A673 (cell line): ENCODE results near the gene BID. TPM values are rescaled to one million over a fixed set of nuclear protein-coding genes. Genes with fewer than 3 reads are reported as not detected.

ENCODE experiments used
- BruUV-seq: library from RNA; stranded (reverse); fragments of 400-500 nt; replicated peaks from 2 replicates; lab custom pipeline; 2021; lab: Mats Ljungman, UMichigan
- CTCF ChIA-PET: fragments of 300-600 bp; sonication (Branson Sonifier 250); formaldehyde crosslinking; loops from one replicate; lab custom pipeline; 2022; ENCODE audit warnings: antibody characterized with exemption; lab: Charles Lee
- POLR2A ChIA-PET: fragments of 300-600 bp; sonication (Branson Sonifier 250); formaldehyde crosslinking; loops from one replicate; lab custom pipeline; 2022; ENCODE audit warnings: antibody characterized with exemption; ENCODE audit not compliant: low non-redundant PET; lab: Charles Lee
- DNase-seq: peaks from one replicate; pipeline ENCODE4 v3.0.0-alpha.2; 2015; ENCODE audit warnings: low spot score
- H3K27ac ChIP-seq: fragments of 200-600 bp; sonication (generic); 2 replicates; pipeline ENCODE4 v1.5.1; 2016; ENCODE audit warnings: mixed run types, low read depth, mild to moderate bottlenecking, mixed read lengths, antibody characterized with exemption, low read length; ENCODE audit not compliant: poor library complexity, severe bottlenecking
- H3K27me3 ChIP-seq: fragments of 200-600 bp; sonication (generic); replicated peaks from 2 replicates; pipeline ENCODE4 v1.6.1; 2017; ENCODE audit warnings: mixed run types, low read depth, mild to moderate bottlenecking, mixed read lengths, antibody characterized with exemption, low read length; ENCODE audit not compliant: insufficient read depth, poor library complexity
- H3K36me3 ChIP-seq: fragments of 200-600 bp; sonication (generic); 2 replicates; pipeline ENCODE4 v1.6.1; 2016; ENCODE audit warnings: mixed run types, mild to moderate bottlenecking, mixed read lengths, antibody characterized with exemption, low read length; ENCODE audit not compliant: insufficient read depth, poor library complexity, severe bottlenecking
- H3K4me1 ChIP-seq: fragments of 200-600 bp; sonication (generic); 2 replicates; pipeline ENCODE4 v1.6.1; 2017; ENCODE audit warnings: mixed run types, mild to moderate bottlenecking, mixed read lengths, antibody characterized with exemption, low read length; ENCODE audit not compliant: insufficient read depth, poor library complexity, severe bottlenecking
- H3K4me3 ChIP-seq: fragments of 200-600 bp; sonication (generic); 2 replicates; pipeline ENCODE4 v1.5.1; 2016; ENCODE audit warnings: low read depth, mixed run types, mild to moderate bottlenecking, mixed read lengths, low read length; ENCODE audit not compliant: poor library complexity, severe bottlenecking
- H3K9me3 ChIP-seq: fragments of 200-600 bp; sonication (generic); 2 replicates; pipeline ENCODE4 v1.6.1; 2016; ENCODE audit warnings: mixed run types, low read depth, mild to moderate bottlenecking, mixed read lengths, antibody characterized with exemption, low read length; ENCODE audit not compliant: poor library complexity, severe bottlenecking
- CTCF ChIP-seq: fragments of 300-800, 200-600 bp; sonication (generic); conservative IDR thresholded peaks from 2 replicates; pipeline ENCODE4 v1.5.1; 2017; ENCODE audit warnings: low read depth, mild to moderate bottlenecking, antibody characterized with exemption, low read length, moderate library complexity, mixed read lengths
- EZH2 ChIP-seq: fragments of 200-600 bp; sonication (generic); IDR thresholded peaks from 2 replicates; pipeline ENCODE4 v1.6.1; 2017; ENCODE audit warnings: borderline replicate concordance, low read depth, mild to moderate bottlenecking, mixed read lengths, antibody characterized with exemption, low read length; ENCODE audit not compliant: poor library complexity, severe bottlenecking
- intact Hi-C: fragments of 100-400 bp; cut with micrococcal nuclease; formaldehyde crosslinking; loops from one replicate; pipeline ENCODE4 v1.10.0; 2022; ENCODE audit not compliant: unreplicated experiment
- total RNA-seq: library from RNA; stranded (reverse); gene quantifications from 2 replicates; pipeline ENCODE4 v1.2.3, GENCODE V29; 2021

Gene BID
- total RNA-seq, 1 experiment from 2014 or later = 74.6 TPM

DNA sequence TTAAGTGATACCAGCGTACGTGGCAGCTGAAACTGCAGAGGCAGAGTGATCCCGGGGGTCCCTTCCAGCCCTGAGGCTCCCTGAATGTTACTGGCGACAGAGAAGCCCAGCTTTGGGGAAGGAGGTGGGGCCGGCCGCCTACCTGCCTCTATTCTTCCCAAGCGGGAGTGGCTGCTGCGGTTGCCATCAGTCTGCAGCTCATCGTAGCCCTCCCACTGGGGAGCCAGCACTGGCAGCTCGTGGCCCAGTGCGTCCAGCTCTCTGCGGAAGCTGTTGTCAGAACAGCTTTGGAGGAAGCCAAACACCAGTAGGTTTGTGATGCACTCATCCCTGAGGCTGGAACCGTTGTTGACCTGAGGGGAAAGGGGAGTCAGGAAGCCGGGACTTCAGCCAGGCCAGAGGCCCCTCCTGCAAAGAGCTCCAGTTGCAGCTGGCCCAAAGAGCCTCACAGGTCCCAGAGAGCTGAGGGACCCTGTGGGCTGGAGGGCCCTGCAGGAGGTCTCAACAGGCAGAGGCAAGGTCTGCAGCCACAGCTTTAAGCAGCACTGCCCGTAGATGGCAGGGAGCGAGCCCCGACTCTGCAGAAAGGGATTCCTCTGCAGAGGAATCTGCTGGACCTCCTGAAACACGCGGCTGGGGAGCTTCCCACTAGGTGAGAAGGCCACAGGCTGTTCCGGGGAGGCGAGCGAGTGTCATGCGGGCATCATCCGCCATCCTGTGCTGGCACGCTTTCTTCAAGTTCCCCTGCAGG lies 30.4 kb downstream of the BID start:
- Histone ChIP-seq H3K9me3 (no peaks in the 10 kb centered on the region), H3K4me3 (no peak overlapping the region), H3K36me3 (no peaks in the 10 kb centered on the region), H3K4me1 (no peaks in the 10 kb centered on the region), H3K27ac (no peak overlapping the region), H3K27me3 (no peaks in the 10 kb centered on the region)
- no TSS peak for BruUV-seq
- TF ChIP-seq CTCF (no peak), EZH2 (no peak)
- intact Hi-C loops = loop anchor here (2.0 kb wide), 1 partner anchor 333 kb away; the partner anchor contains the start of gene PEX26
- no peak for DNase-seq
- CTCF ChIA-PET = interaction anchor here (1.6 kb wide), 1 partner anchor 332 kb away, joined by 6 read pairs; no protein-coding TSS in a partner anchor
- POLR2A ChIA-PET = no interaction called here

DNA sequence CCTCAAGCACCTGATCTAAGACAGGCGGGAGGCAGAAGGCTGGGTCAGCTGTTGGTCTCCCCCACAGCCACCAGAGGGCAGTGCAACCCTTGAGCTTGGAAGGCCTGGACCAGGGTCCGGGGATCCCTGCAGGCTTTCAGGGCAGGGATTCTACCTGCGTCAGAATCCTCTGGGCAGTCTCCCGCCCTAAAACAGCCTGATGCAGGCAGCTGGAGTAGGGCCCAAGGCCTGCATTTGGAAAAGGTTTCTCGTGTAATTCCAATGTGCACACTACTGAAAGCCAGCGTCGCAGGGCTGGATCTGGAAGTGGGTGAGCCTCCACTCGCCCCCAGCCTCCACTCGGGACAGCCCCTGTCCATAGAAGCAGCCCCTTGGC lies 31.8 kb downstream of the BID start:
- H3K4me1 ChIP-seq = no peaks in the 10 kb centered on the region
- BruUV-seq = no TSS peak
- no peak overlapping the region for H3K4me3 ChIP-seq
- intact Hi-C loops = loop anchor here (2.0 kb wide), 1 partner anchor 334 kb away; the partner anchor contains the start of gene PEX26
- peak; percentile 75 for DNase-seq
- H3K27me3 ChIP-seq = no peaks in the 10 kb centered on the region
- no peak overlapping the region for H3K27ac ChIP-seq
- CTCF ChIA-PET = interaction anchor here (0.6 to 1.6 kb wide), 7 partner anchors 8 to 335 kb away, joined by 3 to 10 read pairs (median 4); partner anchors contain the start of gene PEX26
- POLR2A ChIA-PET = no interaction called here
- H3K36me3 ChIP-seq = no peaks in the 10 kb centered on the region
- no peaks in the 10 kb centered on the region for H3K9me3 ChIP-seq
- peak; percentile 74 for TF ChIP-seq CTCF
- no peak for TF ChIP-seq EZH2

GRCh38 chr22:17741866-17742526 lies 32.3 kb downstream of the BID start:
- no peak overlapping the region for H3K4me3 ChIP-seq
- H3K4me1 ChIP-seq = no peaks in the 10 kb centered on the region
- intact Hi-C loops = loop anchor here (2.0 kb wide), 1 partner anchor 335 kb away; the partner anchor contains the start of gene PEX26
- no peak for DNase-seq
- no peak overlapping the region for H3K27ac ChIP-seq
- TF ChIP-seq EZH2 = no peak
- TF ChIP-seq CTCF = no peak
- H3K9me3 ChIP-seq = no peaks in the 10 kb centered on the region
- no TSS peak for BruUV-seq
- H3K27me3 ChIP-seq = no peaks in the 10 kb centered on the region
- CTCF ChIA-PET = interaction anchor here (0.5 to 1.6 kb wide), 8 partner anchors 8 to 334 kb away, joined by 3 to 10 read pairs (median 4); no protein-coding TSS in a partner anchor
- POLR2A ChIA-PET = no interaction called here
- no peaks in the 10 kb centered on the region for H3K36me3 ChIP-seq
